ENCODE measurements around the gene NFIC.

- TF ChIP-seq CTCF (conservative IDR thresholded peaks at IDR 0.05; ENCODE audit: low read length): no peak
- TF ChIP-seq EZH2phosphoT487 (IDR thresholded peaks at IDR 0.05; ENCODE audit: borderline replicate concordance): no peak
These were observed 115.1 kb downstream of the NFIC start for GRCh38 chr19:3481241-3482090.

All from Loucy (cell line).